Lower lobe of right lung (tissue), 2 donors: Measurements from ENCODE around the gene MAP2K6. TPM values are rescaled to one million over a fixed set of nuclear protein-coding genes. Genes with fewer than 3 reads are reported as not detected.
A peak's percentile ranks its signal among the peaks of the same experiment; 100 is the strongest.

Source experiments
- ATAC-seq, 2 donors: fragments of 200-7000 bp; cut with Tn5 transposase; one replicate each; pipeline ENCODE4 v1.9.1; 2020 to 2022; ENCODE audit warnings: mild to moderate bottlenecking in 2 of 2, moderate library complexity in 2 of 2
- DNase-seq: peaks from one replicate; pipeline ENCODE4 v3.0.0-alpha.2; 2020
- H3K27ac ChIP-seq: fragments of 200-600 bp; one replicate; pipeline ENCODE4 v1.8.0; 2022
- H3K27me3 ChIP-seq: fragments of 200-600 bp; one replicate; pipeline ENCODE4 v1.8.0; 2022; ENCODE audit warnings: low read depth
- H3K36me3 ChIP-seq: fragments of 200-600 bp; one replicate; pipeline ENCODE4 v1.8.0; 2022; ENCODE audit warnings: mild to moderate bottlenecking
- H3K4me1 ChIP-seq: fragments of 200-600 bp; one replicate; pipeline ENCODE4 v1.8.0; 2022
- H3K4me3 ChIP-seq: fragments of 200-600 bp; one replicate; pipeline ENCODE4 v1.8.0; 2022; ENCODE audit warnings: mild to moderate bottlenecking
- H3K9me3 ChIP-seq: fragments of 200-600 bp; one replicate; pipeline ENCODE4 v1.8.0; 2022
- CTCF ChIP-seq: fragments of 200-600 bp; IDR thresholded peaks from one replicate; pipeline ENCODE4 v1.8.0; 2022; ENCODE audit warnings: antibody characterized with exemption, mild to moderate bottlenecking
- intact Hi-C: fragments of 100-400 bp; cut with DNase I; formaldehyde crosslinking; loops from one replicate; pipeline ENCODE4 v1.11.0; 2022
- total RNA-seq: library from RNA; stranded (reverse); fragmentation: NEBNext Ultra II Directional; extraction: Animal tissue kit (Norgen Biotek cat#: 25700); gene quantifications from one replicate; pipeline ENCODE4 v1.2.1, GENCODE V29; 2021
- donor health status: DM: no; HTN: yes; CAD: no; lungs with severe emphysema.

The MAP2K6 gene
- total RNA-seq, 1 donor from 2014 or later: 6.3 TPM

DNA sequence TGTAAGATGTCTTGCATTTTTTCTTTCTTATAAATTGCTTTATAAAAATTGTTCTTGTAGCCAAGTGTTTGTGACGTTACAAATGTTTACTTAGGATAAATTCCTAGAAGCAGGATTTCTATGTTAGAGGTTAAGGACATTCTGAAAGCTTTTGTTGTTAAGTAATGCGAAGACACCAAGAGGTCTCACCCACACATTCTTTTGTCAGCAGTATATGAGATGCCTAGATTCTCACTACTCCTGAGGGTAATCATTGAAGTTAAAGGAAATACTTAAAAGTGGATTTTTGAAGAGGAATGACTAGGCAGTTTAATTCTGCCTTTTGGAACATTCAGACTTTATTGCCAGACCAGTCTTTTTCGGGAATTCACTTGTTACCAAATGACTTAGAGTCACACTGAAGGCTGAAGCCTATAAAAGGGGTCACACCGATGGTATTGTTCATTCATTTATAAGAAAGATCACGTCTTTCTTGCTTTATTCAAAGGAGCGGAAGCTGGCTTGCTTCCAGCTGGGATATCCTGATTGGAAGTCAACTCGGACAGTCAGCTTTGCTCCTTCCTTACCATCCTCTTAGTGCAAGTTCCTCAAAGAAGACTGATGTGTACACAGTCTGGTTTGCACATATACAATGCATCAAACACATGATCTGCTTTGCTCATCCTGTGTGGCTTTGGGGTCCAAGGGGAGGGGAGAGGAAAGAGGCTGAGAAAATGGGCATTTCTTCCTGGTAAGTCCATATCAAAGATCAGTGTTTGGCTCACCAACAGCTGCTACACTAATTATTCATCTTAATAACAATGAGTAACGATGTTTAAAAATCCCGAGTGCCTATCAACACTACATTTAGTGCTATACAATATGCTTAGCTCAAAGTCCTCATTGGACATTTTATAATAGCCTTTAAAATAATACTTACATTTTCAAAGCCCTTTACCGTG lies 160.0 kb downstream of the MAP2K6 start:
- no peak overlapping the region for H3K4me3 ChIP-seq
- no peaks in the 10 kb centered on the region for H3K9me3 ChIP-seq
- ATAC-seq: peak in 1 of 2 donors; percentile 17
- no peak for TF ChIP-seq CTCF
- no peaks in the 10 kb centered on the region for H3K36me3 ChIP-seq
- H3K4me1 ChIP-seq: peaks cover 24% of the 10 kb centered on the region
- intact Hi-C loops: no loop called here
- no peaks in the 10 kb centered on the region for H3K27me3 ChIP-seq
- peak overlapping the region; percentile 42 for H3K27ac ChIP-seq
- DNase-seq: no peak

DNA sequence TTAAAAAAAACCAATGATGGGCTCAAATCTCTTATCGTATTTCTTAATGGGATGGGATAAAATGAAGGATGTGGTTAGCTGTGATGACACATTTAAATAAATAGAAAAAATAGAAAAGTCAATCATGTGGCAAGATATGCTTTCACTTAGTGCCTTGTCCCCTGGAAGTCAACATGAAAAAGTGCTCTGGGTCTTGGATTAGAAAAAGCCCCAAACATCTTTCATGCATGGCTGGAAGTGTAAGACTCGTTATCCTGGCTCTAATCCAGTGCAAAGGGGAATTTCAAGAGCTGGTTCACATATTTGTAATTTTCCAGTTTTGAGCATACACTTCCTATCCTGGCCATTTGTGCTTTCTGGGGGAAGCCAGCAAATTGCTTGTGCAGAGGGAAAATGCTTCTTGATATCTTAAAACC lies 160.9 kb downstream of the MAP2K6 start:
- H3K9me3 ChIP-seq: no peaks in the 10 kb centered on the region
- intact Hi-C loops: no loop called here
- no peaks in the 10 kb centered on the region for H3K27me3 ChIP-seq
- H3K27ac ChIP-seq: no peak overlapping the region
- H3K4me3 ChIP-seq: no peak overlapping the region
- ATAC-seq (peak; percentile 32 to 35), DNase-seq (no peak)
- no peak for TF ChIP-seq CTCF
- peaks cover 24% of the 10 kb centered on the region for H3K4me1 ChIP-seq
- no peaks in the 10 kb centered on the region for H3K36me3 ChIP-seq

- TF ChIP-seq CTCF: no peak
- Histone ChIP-seq H3K4me1 (peaks cover 30% of the 10 kb centered on the region), H3K9me3 (no peaks in the 10 kb centered on the region), H3K27ac (no peak overlapping the region), H3K36me3 (no peaks in the 10 kb centered on the region), H3K4me3 (no peak overlapping the region), H3K27me3 (no peaks in the 10 kb centered on the region)
- intact Hi-C loops: no loop called here
- ATAC-seq: no peak
- no peak for DNase-seq
These were observed 162.6 kb downstream of the MAP2K6 start for GRCh38 chr17:69577098-69577497.

DNA sequence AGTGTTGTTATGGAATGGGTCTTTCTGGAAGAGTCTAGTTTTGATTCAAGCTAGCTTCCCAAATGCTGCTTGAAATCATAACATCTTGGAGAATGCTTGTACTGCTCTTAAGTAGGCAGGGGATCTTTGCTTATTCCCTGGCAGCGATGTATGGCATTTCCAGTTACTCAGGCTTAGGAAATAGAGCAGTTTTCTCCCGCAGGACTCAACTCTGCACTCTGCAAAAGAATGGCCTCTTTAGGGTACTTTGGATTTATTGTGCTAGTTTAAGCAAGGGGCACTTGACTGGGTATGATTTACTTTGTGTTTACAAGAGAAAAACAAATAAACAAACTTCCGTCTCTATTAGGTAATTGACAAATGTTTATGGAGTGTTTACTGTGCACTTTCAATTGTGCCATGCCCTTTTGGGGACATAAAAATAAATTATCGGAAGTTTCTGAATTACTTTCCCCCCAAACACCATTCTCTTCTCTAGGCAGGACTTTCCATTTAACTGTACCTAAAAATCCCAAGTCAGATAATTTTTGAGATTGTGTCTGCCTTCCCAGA lies 164.0 kb downstream of the MAP2K6 start:
- H3K4me1 ChIP-seq: peaks cover 30% of the 10 kb centered on the region

More for the DNA sequence above, 164.0 kb downstream of the MAP2K6 start:
- TF ChIP-seq CTCF: no peak
- Histone ChIP-seq H3K9me3 (no peaks in the 10 kb centered on the region), H3K27me3 (no peaks in the 10 kb centered on the region), H3K36me3 (no peaks in the 10 kb centered on the region), H3K27ac (no peak overlapping the region), H3K4me3 (no peak overlapping the region)
- peak; percentile 69 to 71 for ATAC-seq
- intact Hi-C loops: no loop called here
- DNase-seq: no peak
